ENCODE results near the gene JAK1. TPM values are rescaled to one million over a fixed set of nuclear protein-coding genes. Genes with fewer than 3 reads are reported as not detected.

The JAK1 gene
- total RNA-seq, 1 experiment from 2014 or later, result 138 TPM

GRCh38 chr1:64874666-64875065, 91.7 kb downstream of the JAK1 start:
- intact Hi-C loops (cut with micrococcal nuclease; ENCODE audit: unreplicated experiment) (no loop called here), in situ Hi-C loops (cut with HindIII; ENCODE audit: low pct_unique_long_range_greater_than_20kb, low sequenced_read_pairs) (no loop called here)
- no peaks in the 10 kb centered on the region for H3K4me1 ChIP-seq (ENCODE audit: control insufficient read depth, insufficient read depth, low read length)
- peaks cover 5% of the 10 kb centered on the region for H3K36me3 ChIP-seq (ENCODE audit: control insufficient read depth, insufficient read depth, low read length)
- no peaks in the 10 kb centered on the region for H3K9me3 ChIP-seq (ENCODE audit: control insufficient read depth, insufficient read depth, low read depth, low read length)
- TF ChIP-seq CTCF (IDR thresholded peaks at IDR 0.05) (no peak), SIN3A (IDR thresholded peaks at IDR 0.05; ENCODE audit: borderline replicate concordance, insufficient read depth, low read depth, low read length) (no peak), TCF7L2 (IDR thresholded peaks at IDR 0.05; ENCODE audit: low read depth, low read length) (no peak), REST (IDR thresholded peaks at IDR 0.05; ENCODE audit: insufficient read depth in 1 of 2, low read depth in 2 of 2, low read length in 1 of 2) (no peak), POLR2AphosphoS5 (IDR thresholded peaks at IDR 0.05; ENCODE audit: low read depth, low read length) (no peak)
- POLR2A ChIA-PET, result no interaction called here
- no peak for DNase-seq (ENCODE audit: low read depth, low spot score)
- ATAC-seq, result no peak
- H3K4me3 ChIP-seq (ENCODE audit: low read depth in 2 of 2, low read length in 2 of 2), result no peak overlapping the region
- no TSS peak for BruUV-seq (replicated peaks)
- no peak overlapping the region for H3K27ac ChIP-seq (ENCODE audit: low read length)
- CTCF ChIA-PET, result no interaction called here
- no peaks in the 10 kb centered on the region for H3K27me3 ChIP-seq (ENCODE audit: control insufficient read depth, insufficient read depth, low read length)

GRCh38 chr1:64873576-64873975, 92.8 kb downstream of the JAK1 start:
- no peaks in the 10 kb centered on the region for H3K9me3 ChIP-seq (ENCODE audit: control insufficient read depth, insufficient read depth, low read depth, low read length)
- CTCF ChIA-PET, result no interaction called here
- H3K36me3 ChIP-seq (ENCODE audit: control insufficient read depth, insufficient read depth, low read length), result peaks cover 5% of the 10 kb centered on the region
- H3K27ac ChIP-seq (ENCODE audit: low read length), result no peak overlapping the region
- no peaks in the 10 kb centered on the region for H3K4me1 ChIP-seq (ENCODE audit: control insufficient read depth, insufficient read depth, low read length)
- no peak overlapping the region for H3K4me3 ChIP-seq (ENCODE audit: low read depth in 2 of 2, low read length in 2 of 2)
- DNase-seq (ENCODE audit: low read depth, low spot score) (no peak), ATAC-seq (no peak)
- no peaks in the 10 kb centered on the region for H3K27me3 ChIP-seq (ENCODE audit: control insufficient read depth, insufficient read depth, low read length)
- no TSS peak for BruUV-seq (replicated peaks)
- TF ChIP-seq TCF7L2 (IDR thresholded peaks at IDR 0.05; ENCODE audit: low read depth, low read length) (no peak), POLR2AphosphoS5 (IDR thresholded peaks at IDR 0.05; ENCODE audit: low read depth, low read length) (no peak), REST (IDR thresholded peaks at IDR 0.05; ENCODE audit: insufficient read depth in 1 of 2, low read depth in 2 of 2, low read length in 1 of 2) (no peak), SIN3A (IDR thresholded peaks at IDR 0.05; ENCODE audit: borderline replicate concordance, insufficient read depth, low read depth, low read length) (no peak), CTCF (IDR thresholded peaks at IDR 0.05) (no peak)
- in situ Hi-C loops (cut with HindIII; ENCODE audit: low pct_unique_long_range_greater_than_20kb, low sequenced_read_pairs), result no loop called here
- POLR2A ChIA-PET, result no interaction called here
- intact Hi-C loops (cut with micrococcal nuclease; ENCODE audit: unreplicated experiment), result no loop called here

Measured in Panc1 (cell line).